ENCODE results near the gene DPEP2NB.
"Not testable (repeated sequence)": the region's sequence is repeated elsewhere in the genome, so short reads cannot be mapped to it uniquely, and the experiment has no call there.

DPEP2NB gene

DNA sequence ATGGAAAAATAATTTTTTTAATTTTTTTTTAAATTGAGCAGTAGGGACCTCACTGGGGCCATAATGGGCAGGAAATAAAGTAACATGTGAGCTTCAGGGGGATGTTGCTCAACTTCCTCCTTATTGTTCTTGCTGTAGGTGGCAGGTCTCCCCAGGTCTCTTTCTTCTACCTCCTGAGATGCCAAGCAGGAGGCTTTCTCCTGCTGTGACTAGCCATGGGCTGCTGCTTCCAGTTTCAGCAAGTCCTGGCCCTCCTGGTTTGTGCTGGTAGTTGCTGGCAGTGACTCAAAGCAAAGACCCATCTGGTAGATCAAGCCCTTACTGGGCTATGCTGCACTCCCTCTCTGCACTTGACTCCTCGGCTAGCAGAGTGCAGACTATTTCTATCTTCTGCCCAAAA is 2.3 kb downstream of the DPEP2NB start:
- DNase-seq (ENCODE audit: low spot score): no peak

DNA sequence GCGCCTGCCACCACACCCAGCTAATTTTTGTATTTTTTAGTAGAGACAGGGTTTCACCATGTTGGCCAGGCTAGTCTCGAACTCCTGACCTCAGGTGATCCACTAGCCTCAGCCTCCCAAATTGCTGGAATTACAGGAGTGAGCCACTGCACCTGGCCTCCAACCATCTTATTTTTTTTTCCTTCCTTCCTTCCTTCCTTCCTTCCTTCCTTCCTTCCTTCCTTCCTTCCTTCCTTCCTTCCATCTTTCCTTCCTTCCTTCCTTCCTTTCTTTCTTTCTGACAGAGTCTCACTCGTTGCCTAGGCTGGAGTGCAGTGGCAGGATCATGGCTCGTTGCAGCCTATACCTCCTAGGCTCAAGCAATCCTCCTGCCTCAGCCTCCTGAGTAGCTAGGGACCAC is 5.8 kb downstream of the DPEP2NB start:
- not testable (repeated sequence) for DNase-seq (ENCODE audit: low spot score)

DNA sequence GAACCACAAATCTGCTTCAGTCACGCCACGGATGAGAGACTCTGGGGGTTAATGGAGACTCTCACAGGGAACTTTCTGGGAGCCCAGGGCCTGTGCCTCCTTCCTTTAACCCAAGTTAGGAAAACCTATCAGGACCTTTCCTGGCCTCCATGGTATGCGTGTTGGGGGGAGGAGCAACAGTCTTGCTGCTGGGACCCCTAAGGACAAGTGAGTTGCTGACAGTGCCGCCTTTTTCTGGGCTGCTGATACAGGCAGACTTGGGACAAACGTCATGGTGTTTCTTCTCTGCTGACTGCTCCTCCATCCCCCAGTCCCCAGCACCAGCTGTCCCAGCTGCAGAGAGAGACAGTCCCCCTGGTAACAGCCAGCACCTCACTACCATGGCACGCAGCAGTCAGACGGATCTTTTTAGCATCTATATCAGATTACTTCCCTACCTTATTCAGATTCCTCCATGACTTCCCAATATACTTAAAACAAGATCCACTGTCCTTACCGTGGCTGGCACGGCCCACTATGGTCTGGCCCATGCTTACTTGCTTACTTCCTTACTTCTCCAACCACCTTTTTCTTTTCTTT is 6.5 kb downstream of the DPEP2NB start:
- DNase-seq (ENCODE audit: low spot score): no peak

DNA sequence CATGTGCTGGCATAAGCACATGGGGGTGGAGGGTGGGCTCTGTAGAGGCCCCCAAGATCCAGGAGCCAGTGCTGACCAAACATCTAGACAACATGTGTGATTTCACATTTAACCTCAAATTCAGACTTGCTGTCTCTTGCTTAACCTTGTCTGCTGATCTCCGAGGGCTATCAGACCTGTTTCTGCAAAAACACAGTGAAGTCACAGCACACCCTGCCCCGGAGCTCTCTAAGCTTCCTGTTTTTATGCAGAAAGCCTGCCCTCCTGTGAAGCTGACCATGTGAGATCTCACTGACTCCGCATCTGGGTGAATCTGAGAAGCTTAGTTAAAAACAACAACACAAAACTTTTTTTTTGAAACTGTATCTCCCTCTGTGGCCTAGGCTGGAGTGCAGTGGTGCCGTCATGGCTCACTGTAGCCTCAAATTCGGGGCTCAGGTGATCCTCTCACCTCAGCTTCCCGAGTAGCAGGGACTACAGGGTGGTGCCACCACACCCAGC is 9.9 kb downstream of the DPEP2NB start:
- no peak for DNase-seq (ENCODE audit: low spot score)

DNA sequence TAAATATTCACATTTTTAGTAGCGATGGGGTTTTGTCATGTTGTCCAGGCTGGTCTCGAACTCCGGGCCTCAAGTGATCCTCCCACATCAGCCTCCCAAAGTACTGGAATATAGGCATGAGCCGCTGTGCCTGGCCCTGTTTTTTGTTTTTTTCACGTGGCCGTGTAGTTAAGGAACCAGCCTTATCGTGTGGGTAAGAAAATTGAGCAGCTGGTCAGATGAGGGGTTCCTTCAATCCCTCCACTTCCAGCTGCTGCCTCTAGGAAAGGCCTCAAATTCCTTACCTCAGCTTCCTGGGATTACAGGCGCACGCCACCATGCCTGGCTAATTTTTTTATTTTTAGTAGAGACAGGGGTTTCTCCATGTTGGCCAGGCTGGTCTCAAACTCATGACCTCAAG is 10.5 kb downstream of the DPEP2NB start:
- no peak for DNase-seq (ENCODE audit: low spot score)

DNA sequence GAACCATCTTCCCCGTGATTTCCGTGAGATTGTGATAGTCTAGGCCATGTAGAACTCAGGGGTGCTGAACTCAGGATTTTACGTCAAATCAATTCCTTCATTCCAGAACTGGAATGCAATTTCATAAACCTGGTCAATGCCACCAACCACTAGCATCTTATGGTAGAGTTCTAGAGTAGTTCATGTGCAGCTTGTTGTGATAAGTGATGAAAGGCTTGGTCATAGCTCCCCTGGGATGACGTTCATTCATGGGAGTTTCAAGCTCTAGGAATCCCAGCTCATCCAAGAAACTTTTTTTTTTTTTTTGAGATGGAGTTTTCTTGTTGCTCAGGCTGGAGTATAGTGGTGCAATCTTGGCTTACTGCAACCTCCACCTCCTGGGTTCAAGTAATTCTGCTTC is 12.7 kb downstream of the DPEP2NB start:
- DNase-seq (ENCODE audit: low spot score): no peak

DNA sequence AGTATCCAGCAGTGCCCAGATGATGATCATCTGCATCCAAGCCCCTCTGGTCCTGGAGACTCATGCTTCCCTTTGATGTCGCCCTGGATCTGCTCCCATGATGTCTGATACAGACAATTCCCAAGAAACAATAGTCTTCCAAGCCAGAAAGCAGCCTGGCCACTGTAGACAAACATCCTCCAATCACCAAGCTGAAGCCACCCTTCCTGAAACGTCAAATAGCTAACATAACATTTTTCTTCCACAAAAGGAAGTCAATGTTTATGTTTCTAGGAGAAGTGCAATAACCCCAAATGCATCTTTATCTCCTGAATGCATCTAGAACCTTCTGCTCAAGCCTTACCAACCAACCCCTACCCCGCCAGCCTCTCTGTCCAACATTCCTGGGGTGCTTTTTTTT is 15.3 kb downstream of the DPEP2NB start:
- no peak for DNase-seq (ENCODE audit: low spot score)

DNA sequence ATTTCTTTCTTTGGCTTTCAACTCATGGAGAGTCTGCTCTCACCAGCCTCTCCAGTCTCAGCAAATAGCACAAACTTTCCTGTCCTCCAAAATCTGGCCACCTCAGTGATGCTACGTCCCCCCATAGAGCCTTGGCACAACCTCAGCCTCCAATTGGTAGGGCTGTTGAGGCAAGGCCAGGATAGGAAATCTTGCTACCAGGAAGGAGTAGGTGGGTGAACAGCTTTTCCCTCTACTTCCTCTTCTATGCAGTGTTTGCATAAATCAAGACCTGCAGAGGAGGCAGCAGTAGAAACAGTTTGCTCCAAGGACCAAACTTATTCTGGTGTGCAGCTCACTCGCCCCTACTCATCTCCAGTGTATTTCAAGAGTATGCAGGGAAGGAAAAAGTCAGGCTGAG is 15.7 kb downstream of the DPEP2NB start:
- DNase-seq (ENCODE audit: low spot score): no peak

DNA sequence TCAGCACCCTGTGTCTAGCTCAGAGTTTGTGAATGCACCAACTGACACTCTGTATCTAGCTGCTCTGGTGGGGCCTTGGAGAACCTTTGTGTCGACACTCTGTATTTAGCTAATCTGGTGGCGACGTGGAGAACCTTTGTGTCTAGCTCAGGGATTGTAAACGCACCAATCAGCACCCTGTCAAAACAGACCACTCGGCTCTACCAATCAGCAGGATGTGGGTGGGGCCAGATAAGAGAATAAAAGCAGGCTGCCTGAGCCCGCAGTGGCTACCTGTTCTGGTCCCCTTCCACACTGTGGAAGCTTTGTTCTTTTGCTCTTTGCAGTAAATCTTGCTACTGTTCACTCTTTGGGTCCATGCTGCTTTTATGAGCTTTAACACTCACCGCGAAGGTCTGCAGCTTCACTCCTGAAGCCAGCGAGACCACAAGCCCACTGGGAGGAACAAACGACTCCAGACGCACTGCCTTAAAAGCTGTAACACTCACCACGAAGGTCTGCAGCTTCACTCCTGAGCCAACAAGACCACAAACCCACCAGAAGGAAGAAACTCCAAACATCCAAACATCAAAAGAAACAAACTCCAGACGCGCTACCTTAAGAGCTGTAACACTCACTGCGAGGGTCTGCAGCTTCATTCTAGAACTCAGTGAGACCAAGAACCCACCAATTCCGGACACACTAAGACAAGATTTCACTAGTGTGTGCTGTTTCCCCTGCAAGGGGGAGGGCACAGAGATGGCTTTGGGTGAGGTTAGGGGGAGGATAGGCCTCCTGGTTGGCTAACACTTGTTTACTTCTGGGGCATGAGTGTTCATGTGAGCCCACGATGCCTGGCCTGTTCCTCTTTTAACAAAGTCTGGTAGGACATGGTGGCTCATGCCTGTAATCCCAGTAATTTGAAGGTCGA is 16.7 kb downstream of the DPEP2NB start, which contains the start of gene DPEP2:
Gene DPEP2, minus strand, starts transcription at position 706 of the 910 bp plus-strand sequence. CDS start 6,272 bp downstream, outside the sequence.
- not testable (repeated sequence) for DNase-seq (ENCODE audit: low spot score)

DNA sequence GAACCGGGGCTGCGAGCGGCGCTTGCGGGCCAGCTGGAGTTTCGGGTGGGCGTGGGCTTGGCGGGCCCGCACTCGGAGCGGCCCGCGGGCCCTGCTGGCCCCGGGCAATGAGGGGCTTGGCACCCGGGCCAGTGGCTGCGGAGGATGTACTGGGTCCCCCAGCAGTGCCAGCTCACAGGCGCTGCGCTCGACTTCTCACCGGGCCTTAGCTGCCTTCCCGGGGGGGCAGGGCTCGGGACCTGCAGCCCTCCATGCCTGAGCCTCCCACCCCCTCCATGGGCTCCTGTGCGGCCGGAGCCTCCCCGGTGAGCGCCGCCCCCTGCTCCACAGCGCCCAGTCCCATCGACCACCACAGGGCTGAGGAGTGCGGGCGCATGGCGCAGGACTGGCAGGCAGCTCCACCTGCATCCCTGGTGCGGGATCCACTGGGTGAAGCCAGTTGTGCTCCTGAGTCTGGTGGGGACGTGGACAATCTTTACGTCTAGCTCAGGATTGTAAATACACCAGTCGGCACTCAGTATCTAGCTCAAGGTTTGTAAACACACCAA is 17.4 kb downstream of the DPEP2NB start:
- DNase-seq (ENCODE audit: low spot score): not testable (repeated sequence)

DNA sequence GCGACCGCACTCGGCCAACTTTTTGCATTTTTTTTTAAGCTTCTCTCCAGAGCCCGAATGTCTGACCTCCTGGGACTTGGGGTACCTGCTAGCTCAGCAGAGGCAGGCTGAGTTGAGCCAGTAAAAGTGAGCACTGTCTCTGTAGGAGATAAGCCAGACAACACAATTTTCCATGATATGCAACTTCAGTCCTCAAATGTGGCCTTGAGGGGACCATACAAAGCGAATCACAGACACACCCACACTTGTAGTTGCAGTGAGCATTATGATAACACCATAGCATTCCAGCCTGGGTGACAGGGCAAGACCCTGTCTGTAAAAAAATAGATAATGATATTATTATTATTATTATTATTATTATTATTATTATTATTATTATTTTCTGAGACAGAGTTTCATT is 19.0 kb downstream of the DPEP2NB start:
- DNase-seq (ENCODE audit: low spot score): no peak

DNA sequence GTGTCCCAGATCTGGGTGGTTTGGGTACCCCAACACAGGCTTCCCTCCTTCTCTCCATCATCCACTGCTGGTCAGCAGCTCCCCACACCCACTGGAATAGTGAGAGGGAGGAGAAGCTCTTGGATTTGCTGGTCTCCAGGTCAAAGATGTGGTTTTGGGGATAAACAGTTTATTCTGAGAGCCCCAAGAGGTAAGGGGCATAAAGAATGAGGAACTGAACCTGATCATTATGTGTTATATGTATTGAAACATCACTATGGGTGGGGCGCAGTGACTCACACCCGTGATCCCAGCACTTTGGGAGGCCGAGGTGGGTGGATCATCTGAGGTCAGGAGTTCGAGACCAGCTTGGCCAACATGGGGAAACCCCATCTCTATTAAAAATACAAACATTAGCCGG is 20.3 kb downstream of the DPEP2NB start:
- DNase-seq (ENCODE audit: low spot score): no peak

DNA sequence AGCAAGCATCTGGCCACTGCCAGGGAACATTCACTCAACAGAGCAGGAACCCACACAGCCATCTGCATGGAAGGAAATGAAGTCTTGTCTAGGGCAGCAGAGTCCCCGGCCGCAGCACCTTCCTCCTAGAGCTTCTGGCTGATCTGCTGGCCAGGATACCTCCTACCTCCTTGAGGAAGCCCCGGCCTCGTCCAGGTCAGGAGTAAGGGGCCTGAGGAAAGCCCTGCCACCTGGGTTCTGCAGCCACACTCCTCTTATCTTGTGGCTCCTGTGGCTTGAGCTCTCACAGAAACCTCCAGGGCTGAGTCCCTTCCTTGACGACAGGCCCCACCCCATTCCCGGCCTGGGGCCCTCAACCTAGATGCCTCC is 21.7 kb downstream of the DPEP2NB start:
- not testable (repeated sequence) for DNase-seq (ENCODE audit: low spot score)

DNA sequence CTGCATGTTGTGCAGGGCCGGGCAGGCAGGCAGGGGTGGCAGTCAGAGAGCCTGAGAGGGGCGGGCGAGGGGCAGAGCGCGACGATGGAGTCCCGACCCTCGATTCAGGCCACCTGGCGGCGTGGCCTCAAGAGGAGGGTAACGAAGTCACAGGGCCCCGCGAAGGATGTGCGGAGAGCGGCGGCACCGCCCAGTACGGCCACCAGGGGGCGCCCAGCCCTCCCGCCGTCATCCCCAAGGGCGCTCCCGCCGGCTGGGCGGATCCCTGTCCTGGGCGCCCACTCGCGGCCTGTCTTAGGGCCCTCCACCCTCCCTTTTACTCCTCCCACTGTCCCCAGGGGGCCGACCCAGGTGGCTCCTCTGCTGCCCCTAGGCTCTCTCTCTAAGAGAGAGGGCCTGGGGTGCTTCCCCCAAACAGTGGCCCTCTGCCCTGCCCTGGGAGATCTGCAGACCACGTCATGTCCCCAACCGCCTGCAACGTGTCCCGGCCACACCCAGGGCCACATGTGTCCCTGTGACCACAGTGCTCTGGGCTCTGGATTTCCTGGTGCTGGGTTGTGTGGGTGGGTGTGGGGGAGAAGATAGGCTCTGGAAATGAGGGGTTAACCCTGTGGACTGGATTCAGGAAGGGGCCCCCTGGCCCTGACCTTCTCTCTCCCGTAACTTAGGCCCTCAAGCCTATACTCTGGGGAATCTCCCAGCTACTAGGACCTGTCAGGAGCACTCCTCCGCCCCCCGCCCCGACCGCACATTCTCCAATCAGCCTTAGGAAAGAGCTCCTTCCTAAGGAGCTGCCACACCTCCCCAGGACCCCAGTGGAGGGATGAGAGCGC is 22.3 kb downstream of the DPEP2NB start:
- peak; percentile 83 for DNase-seq (ENCODE audit: low spot score)

DNA sequence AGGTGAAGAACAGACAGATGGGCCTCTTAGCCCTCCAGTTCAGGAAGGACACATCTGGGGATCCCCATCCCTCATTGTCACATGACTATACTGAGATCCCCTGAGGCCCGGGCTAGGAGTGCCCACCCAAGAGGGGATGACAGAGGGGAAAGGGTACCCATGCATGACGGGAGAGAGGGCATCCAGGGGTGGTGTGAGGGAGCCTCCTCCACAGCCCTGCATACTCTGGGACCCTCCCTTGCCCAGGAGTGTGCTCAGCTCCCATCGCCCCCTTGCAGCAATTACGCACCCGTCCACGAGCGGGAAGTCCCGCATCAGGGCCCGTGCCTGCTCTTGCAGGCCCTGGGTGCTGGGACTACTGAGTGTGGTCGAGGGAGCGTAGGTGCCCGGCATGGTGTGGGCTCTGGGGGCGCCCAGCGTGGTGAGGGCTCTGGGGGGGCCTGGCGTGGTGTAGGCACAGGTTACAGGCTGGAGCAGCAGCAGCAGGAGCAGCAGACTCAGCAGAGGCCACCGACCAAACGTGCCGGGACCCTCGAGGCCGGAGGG is 23.0 kb downstream of the DPEP2NB start:
- DNase-seq (ENCODE audit: low spot score): no peak

DNA sequence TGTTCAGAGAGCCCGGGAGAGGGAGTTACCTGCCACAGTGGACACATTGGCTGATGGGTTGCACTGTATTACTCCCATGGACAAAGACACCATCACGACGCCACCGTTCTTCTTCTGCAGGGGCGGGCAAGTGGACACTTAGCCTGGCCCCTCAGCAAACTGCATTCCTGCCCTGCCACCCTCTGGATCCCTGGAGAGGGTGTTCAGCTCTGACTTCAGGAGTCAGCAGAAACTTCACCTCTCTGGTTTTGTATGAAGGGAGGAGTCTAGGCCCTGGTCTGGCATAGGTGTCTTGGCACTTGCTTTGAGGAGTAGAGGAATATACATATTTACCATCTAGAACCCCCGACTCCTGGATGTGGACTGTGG is 25.7 kb downstream of the DPEP2NB start:
- no peak for DNase-seq (ENCODE audit: low spot score)

DNA sequence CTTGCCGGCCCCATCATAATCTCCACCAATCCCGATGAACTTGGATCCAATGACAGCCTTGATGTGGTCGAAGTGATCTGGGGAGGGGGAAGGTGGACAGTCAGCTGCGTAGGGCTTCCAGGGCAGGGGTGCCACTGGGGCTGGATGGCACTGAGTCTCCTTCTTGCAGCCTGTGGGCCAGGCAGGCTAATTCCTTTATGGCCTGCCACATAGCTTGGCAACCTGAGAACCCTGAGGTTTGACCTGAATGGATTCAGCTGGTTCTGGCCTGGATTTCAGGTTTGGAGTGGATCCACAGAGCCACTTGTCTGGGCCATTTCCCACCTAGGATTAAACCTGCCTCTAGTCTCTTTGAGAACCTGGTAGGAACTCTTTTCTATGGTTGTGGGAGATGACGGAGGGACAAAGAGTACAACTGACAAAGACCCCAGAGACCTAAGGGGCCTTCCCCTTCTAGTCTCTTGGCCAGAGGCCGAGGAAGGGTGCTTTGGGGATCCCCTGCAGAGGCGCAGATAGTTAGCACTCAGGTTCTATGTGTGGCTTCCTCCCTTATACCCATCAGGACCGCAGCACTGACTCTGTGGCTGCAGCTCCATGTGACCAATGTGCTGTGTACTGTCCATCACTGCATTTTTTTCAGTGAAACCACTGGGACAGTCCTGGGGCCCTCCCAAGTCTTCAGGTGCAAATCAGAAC is 26.2 kb downstream of the DPEP2NB start:
- DNase-seq (ENCODE audit: low spot score): no peak

DNA sequence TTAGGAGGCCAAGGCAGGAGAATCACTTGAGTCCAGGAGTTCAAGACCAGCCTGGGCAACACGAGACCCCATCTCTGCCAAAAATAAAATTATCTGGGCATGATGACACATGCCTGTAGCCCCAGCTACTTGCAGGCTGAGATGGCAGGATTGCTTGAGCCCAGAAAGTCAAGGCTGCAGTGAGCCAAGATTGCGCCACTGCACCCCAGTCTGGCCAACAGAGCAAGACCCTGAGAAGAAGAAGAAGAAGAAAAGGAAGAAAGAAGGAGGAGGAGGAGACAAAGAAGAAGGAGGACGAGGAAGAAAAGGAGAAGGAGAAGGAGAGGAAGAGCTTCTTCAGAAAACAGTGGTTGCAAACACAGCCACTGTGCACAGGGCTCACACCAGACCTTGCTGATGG is 27.0 kb downstream of the DPEP2NB start:
- DNase-seq (ENCODE audit: low spot score): no peak

DNA sequence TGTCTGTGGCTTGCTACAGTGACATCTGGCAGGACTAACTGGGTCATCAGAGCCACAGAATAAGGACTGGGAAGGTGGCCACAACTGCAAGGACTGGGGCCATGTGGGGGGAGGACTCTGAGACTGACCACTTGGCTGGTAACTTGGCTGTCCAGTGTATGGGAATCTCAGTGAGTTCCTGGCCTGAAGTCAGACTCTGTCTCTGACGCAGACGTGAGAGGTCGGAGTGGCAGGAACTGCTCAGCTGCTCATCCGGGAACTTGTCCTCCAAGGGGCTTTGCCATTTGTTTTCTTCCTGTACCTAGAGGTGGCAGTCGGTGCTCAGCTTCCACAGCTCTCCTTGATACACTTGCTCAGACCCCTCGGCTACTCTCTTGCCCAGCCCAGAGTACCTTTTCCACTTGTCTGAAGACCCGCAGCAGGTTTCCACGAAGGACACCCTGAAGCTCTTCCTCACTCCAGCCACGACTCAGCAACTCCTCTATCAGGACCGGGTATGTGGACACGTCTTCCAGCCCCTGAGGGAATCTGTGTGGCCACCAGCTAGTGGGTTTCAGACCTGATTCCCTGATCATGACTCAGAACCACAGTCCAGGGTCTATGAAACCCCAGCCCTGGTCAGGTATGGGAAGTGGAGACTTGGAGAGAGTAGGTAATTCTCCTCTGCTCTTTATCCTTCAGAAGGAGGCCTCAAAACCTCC is 28.1 kb downstream of the DPEP2NB start:
- DNase-seq (ENCODE audit: low spot score): no peak

DNA sequence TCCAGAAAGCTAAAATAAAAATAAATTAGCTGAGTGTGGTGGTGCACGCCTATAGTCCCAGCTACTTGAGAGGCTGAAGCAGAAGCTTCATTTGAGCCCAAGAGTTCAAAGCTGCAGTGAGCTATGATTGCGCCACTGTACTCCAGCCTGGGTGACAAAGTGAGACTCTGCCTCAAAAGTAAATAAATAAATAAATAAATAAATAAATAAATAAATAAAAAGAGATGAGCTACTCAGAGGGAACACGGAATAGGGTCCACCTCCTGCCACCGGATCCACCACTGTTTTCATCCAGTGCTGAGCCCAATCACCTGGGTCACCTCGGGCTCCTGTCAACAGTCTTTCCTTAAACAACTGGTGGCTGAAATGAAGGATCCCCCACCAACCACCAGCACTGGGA is 28.8 kb downstream of the DPEP2NB start:
- DNase-seq (ENCODE audit: low spot score): no peak
